ENCODE data around the gene MTPN.

The MTPN gene

GRCh38 chr7:135980665-135981180 lies 3.6 kb upstream of the MTPN start:
- no peak for DNase-seq

GRCh38 chr7:135980012-135980551 lies 2.9 kb upstream of the MTPN start:
- no peak for DNase-seq

GRCh38 chr7:135979471-135980011 lies 2.4 kb upstream of the MTPN start:
- no peak for DNase-seq

- no peak for DNase-seq
These were observed 1.5 kb upstream of the MTPN start for GRCh38 chr7:135978624-135979023.

GRCh38 chr7:135977742-135978066 lies 545 bp upstream of the MTPN start:
- no peak for DNase-seq

GRCh38 chr7:135976312-135977006 lies 700 bp downstream of the MTPN start:
- peak; percentile 22 to 46 for DNase-seq

GRCh38 chr7:135975166-135975565 lies 2.0 kb downstream of the MTPN start:
- no peak for DNase-seq

GRCh38 chr7:135974667-135975066 lies 2.5 kb downstream of the MTPN start:
- no peak for DNase-seq

- no peak for DNase-seq
These were observed 5.8 kb downstream of the MTPN start for GRCh38 chr7:135971366-135971725.

- DNase-seq: no peak
These were observed 6.3 kb downstream of the MTPN start for GRCh38 chr7:135970682-135971365.

GRCh38 chr7:135970045-135970444 lies 7.1 kb downstream of the MTPN start:
- no peak for DNase-seq

GRCh38 chr7:135966341-135967043 lies 10.7 kb downstream of the MTPN start:
- DNase-seq: no peak

- DNase-seq: no peak
These were observed 11.6 kb downstream of the MTPN start for GRCh38 chr7:135965602-135966001.

- DNase-seq: no peak
These were observed 12.4 kb downstream of the MTPN start for GRCh38 chr7:135964791-135965190.

- no peak for DNase-seq
These were observed 12.9 kb downstream of the MTPN start for GRCh38 chr7:135964274-135964673.

- no peak for DNase-seq
These were observed 14.4 kb downstream of the MTPN start for GRCh38 chr7:135962802-135963201.

GRCh38 chr7:135960709-135961451 lies 16.3 kb downstream of the MTPN start:
- DNase-seq: no peak

GRCh38 chr7:135959646-135960363 lies 17.4 kb downstream of the MTPN start:
- DNase-seq: no peak

- DNase-seq: no peak
These were observed 19.0 kb downstream of the MTPN start for GRCh38 chr7:135958173-135958572.

GRCh38 chr7:135957627-135958026 lies 19.5 kb downstream of the MTPN start:
- DNase-seq: no peak

GRCh38 chr7:135956393-135956792 lies 20.8 kb downstream of the MTPN start:
- DNase-seq: no peak

- DNase-seq: no peak
These were observed 26.2 kb downstream of the MTPN start for GRCh38 chr7:135950972-135951371.
